ENCODE data around the gene MTX1.
"Not testable (repeated sequence)": the region's sequence is repeated elsewhere in the genome, so short reads cannot be mapped to it uniquely, and the experiment has no call there.

MTX1 gene

DNA sequence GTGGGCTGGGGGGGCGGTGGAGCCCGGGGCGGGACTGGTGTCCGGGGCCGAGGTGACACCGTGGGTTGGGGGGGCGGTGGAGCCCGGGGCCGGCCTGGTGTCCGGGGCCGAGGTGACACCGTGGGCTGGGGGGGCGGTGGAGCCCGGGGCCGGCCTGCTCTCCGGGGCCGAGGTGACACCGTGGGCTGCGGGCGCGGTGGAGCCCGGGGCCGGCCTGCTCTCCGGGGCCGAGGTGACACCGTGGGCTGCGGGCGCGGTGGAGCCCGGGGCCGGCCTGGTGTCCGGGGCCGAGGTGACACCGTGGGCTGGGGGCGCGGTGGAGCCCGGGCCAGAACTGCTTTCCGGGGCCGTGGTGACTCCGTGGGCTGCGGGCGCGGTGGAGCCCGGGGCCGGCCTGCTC lies 18.6 kb upstream of the MTX1 start:
- not testable (repeated sequence) for DNase-seq

DNA sequence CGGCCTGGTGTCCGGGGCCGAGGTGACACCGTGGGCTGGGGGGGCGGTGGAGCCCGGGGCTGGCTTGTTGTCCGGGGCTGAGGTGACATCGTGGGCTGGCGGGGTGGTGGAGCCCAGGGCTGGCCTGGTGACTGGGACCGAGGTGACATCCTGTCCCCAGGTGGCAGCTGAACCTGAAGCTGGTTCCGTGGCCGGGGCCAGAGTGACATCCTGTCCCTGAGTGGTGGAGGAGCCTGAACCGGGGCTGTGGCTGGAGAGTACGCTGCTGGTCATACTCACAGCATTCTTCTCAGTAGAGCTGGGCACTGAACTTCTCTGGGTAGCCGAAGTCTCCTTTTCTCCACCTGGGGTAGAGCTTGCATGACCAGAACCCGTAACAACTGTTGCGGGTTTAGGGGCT lies 16.6 kb upstream of the MTX1 start:
- DNase-seq, result no peak

DNA sequence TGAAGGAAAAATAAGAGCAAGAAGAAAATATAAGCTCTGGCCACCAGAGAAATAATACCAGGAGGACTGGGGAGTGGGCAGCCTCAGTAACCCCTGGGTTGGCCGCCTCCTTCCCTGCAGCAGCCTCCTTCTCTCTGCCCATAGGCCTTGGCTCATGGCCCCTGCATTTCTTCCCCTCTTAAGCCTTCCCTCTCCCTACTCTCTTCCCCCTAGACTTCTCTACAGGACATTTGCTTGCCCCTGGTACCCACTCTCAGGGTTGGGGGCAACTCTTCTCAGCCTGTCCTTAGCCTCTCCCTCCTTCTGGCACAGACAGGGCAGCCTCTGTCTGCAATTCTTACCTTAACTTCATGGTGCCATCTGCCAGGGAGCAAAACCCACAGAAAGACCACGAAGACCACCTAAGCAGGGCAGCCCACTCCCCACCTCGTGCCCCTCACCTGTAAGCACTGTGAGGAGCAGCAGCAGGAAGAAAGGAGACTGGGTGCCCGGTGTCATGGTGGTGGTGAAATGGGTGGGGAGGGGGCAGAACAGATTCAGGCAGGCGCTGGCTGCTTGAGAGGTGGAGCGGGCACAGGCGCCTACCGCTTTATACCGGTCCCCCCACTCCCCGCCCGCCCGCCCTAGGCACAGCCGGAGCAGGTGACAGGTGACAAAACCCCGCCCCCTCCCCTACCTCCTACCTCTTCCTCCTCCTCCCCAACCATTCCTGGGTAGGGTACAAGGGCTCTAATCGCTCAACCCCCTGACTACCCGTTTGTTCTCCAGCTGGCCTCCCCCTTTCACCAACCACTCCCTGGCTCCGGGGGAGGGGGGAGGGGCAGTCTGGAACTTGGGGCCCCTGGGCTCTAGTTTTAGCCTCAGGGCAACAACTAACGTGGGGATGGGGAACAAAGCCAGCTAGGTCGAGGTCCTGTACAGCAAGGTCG lies 15.9 kb upstream of the MTX1 start:
- no peak for DNase-seq

DNA sequence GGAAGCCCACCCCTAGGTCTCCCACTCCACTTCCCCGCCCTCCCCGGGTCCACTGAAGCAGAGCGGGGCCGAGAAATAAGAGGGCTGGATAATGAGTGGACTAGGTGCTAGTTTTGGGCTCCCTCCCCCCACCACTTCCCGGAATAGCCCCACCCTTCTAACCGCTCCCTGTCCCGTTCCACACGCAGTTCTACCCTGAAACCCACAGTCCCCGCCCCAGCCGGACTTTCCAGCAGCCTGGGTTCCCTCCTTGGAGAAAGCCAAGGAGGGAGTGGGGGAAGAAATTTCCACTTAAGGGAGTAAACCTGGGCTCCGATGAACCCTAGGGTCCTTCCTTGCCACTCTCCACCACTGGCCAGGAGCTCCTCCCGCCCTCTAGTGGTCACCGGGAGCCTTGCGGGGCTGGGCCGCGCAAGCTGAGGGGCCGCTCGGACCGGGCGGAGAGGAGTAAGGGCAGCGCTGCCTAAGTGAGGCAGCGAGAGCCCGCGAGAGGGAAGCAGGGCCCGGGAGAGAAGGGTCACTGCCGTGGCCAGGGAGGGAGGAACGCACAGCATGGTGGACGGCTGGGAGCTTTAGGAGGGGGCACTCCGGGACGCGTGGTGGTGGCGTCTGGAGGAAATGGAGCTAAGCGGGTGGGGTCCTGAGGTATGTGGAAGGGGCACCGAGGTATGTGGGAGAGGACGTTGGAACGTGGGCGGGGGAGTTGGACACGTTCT lies 15.1 kb upstream of the MTX1 start:
- peak; percentile 37 to 65 for DNase-seq

DNA sequence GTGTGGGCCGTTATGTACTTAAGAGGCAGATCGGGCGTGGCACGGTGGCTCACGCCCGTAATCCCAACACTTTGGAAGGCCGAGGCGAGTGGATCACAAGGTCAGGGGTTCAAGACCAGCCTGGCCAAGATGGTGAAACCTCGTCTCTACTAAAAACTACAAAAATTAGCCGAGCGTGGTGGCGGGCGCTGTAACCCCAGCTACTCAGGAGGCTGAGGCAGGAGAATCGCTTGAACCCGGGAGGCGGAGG lies 14.6 kb upstream of the MTX1 start:
- DNase-seq, result not testable (repeated sequence)

DNA sequence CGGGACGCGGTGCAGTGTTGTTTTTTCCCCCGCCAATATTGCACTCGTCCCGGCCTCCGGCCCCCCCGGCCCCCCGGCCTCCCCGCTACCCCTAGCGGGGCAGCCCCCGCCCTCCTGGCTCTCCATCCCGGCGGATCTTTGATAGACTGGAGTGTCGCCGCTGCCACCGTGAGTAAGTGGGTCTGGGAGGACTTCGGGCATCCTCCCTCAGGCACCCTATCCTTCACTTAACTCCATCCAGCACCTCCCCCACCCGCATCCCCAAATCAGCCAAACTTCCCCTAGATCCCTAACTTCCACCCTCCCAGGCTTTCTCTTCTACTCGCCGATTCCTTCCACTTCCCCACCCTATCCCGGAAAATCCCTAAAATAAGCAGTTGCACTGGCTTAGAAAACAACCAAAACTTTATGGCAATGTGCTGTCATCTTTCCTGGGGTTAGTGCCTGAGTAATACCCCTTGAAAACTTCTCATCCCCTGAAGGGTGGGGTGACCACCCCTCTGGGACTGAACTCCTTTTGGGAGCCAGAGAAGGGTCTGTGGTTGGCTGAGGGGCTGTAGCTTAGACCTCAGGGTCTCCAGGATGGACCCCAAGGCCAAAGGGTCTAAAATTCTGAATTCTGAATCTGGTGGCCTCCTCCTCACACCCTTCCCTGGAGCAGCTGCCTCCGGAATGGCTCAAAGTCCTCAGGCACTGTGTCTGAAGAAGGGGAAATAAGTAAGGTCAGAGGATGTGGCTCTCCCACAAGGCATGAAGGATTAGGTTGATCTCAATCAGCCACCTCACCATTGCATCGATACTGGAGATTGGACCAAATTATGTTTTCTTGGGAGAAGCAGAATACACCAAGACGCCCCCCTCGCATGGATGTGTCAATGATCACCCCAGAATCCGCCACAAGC lies 13.0 kb upstream of the MTX1 start:
- DNase-seq, result no peak

DNA sequence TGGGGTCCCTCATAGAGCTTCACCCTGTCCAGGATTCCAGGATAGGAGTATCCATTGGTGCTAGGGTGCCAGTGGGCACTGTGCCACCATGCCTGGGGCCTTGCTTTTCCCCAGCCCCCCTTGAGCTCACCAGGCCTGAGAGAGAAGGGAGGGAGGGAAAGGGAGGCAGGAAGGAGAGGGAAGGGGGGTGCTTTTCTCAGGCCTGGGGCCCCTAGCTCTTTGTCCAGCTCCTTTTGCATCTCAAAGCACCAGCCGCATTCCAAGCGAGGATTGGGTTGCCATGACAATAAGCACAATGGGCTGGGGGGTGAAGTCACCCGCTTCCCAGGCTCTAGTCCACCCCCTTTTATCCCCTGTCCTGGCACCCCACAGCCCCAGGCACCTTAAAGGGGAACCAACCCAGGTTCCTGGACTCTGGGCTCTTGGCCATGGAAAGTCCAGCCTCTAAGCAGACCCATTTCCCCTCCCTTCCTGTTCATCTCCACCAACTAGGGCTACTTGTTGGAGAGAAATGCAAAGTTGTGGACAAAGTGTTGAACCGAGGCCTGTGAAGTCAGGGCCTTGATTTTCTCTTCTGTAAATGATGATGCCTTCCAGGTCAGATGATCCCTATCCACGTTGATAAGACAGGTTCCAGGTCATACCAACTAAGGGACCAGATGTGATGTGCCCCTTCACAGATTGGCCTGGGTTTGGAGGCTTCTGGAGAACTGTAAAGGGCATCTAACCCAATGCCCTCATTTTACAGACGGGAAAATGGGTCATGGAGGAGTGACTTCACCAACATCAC lies 12.2 kb upstream of the MTX1 start:
- peak; percentile 42 to 61 for DNase-seq

DNA sequence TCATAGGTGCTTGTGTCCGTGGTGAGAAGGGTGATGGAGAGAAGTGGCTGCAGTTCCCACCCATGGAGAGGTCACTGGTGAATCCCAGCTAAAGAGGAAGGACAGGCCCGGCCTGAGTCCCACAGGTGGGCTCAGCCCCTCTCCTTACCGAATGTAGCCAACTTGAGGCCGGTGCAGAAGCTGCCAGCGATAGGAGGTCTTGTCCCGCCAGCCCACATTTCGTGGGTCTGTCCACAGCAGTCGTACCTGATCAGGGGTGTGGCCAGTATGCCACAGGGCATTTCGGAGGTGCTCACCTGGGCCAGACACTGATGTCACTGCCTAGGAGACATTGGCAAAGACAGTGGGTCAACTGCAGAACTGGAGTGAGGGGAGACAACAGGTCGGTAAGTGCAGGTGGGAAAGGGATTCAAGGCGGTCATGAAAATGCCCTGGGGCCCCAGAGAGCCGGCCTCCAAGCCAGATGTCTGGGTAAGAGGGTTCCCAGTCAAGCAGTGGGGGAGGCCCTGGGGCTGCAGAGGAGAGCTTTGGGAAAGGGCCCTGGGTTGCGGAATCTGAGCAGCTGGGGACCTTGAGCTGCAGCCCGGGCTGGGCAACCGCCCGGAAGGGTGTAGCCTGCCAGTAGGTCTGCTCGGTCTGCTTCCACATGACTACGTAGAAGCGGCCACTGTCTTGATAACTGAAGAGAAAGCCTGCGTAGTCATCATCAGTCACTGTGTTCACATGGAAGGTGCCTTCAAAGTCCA lies 11.4 kb upstream of the MTX1 start:
- DNase-seq, result no peak

DNA sequence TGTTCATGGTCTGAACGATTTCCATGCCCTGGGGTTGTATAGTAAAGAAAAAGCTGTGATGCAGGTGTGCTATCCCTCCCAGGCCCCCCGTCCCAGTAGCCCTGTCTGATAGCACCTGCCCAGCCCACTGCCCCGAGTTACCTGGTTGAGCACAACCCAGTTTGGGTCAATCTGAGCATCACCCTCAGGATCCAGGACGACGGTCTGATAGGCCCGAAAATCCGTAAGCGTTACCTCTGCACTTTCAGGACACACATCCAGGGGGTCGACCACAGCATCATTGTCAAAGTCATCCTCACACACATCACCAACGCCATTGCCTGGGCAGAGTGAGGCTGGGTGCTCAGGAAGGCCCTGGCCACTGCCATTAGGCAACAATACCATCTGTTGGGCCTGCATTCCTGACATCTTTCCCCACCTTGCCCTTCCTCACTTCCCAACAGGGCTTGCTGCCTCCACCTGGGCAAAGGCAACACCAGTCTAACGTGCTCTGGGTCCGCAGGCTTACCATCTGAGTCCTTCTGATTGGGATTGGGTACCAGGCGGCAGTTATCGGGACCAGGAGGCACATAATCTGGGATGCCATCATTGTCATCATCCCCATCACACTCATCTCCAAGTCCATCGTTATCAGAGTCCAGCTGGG lies 10.5 kb upstream of the MTX1 start:
- no peak for DNase-seq

DNA sequence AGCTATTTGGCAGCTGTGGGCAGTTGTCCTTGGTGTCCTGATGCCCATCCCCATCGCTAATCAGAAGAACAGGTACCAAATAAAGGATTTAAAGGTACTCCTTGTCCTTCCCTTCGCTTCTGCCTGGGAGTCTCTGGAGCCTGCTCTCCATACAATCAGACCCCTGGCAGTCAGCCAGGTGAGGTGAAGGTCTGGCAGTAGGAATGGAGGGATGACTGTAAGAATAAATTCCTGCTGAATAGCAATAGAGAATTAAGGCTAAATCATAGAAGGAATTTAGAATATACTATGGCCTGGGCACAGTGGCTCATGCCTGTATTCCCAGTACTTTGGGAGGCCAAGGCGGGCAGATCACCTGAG lies 10.0 kb upstream of the MTX1 start:
- DNase-seq, result no peak

DNA sequence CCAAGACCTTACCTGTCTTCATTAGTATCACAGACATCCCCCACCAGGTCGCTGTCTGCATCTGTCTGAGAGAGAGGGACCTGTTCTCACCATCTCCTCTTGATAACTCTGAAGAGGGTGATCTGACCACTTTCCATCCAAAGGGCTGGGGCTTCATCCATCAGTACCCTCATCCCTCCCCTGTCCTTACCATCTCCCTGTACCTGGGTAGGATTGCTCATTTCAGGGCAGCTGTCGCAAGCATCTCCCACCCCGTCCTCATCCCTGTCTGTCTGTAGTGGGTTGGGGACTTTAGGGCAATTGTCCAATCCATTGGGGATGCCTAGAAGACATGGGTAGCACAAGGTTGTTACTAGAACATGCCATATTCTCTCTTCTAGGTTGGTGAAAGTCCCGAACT lies 8.7 kb upstream of the MTX1 start:
- no peak for DNase-seq

DNA sequence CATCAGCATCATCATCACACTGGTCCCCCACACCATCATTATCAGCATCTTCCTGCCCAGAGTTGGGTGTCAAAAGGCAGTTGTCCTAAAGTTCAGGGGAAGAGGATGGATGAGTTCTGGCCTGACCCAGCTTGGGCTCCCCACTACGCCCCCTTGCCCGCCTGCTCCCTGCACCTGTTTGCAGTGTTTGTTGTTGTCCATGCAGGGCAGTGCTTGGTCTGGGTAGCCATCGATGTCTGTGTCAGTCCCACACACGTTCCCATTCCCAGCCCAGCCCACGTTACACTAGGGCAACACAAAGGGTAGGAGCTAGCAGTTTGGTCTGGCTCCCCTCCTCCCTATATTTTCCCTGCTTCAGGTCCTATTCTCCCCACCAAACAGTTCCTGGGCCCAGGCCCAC lies 7.6 kb upstream of the MTX1 start:
- DNase-seq, result no peak

DNA sequence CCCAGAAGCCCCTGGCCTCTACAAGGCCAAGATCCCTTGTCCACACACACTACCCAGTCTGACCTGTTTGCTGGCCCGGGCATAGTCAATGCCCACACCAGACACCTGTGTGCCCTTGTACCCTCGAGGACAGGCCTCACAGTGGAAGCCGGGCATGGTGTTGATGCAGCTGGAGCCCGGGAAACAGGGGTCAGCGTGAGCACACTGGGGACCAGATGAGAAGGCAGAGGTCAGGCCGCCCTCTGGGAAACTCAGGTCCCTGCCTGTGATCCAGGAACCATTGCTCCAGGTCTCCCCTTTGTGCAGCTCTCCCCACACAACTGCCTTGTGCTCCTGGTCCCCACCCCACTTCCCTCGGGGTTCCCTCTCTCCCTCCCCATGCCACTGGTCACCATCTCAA lies 6.3 kb upstream of the MTX1 start:
- DNase-seq, result no peak

DNA sequence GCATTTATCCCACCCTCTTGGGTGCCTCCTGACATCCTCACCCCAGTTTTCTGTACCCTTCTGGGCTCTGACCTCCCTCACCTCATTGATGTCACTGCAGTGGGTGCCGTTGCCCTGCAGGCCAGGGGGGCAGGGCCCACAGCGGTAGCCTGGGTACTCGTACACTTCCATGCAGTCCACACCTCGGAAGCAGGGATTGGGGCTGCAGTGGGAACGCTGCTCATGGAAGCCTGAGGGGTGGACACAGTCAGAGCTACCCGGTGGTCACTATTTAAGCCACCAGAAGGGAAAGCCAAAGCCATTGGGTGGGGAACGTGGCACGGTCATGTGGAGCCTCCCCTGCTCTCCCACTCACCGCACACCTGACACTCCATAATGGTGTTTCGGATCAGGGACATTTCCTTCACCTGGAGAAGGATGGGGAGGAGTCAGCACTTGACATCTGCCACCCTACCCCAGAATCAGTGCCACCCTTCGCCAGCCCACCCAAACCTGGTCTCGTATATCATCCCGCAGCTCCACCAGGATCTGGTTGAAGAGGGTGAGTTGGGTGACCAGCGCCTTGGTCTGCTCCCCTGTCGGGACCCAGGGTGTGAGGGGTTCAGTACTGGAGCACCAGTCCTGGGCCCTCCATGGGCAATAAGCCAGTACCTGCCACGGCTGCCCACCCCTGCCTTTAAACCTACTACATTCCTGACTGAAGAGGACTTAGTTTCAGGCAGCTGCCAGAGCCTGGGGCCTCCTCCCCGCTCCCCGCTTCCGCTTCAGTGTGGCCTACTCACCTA lies 5.6 kb upstream of the MTX1 start:
- DNase-seq, result no peak

DNA sequence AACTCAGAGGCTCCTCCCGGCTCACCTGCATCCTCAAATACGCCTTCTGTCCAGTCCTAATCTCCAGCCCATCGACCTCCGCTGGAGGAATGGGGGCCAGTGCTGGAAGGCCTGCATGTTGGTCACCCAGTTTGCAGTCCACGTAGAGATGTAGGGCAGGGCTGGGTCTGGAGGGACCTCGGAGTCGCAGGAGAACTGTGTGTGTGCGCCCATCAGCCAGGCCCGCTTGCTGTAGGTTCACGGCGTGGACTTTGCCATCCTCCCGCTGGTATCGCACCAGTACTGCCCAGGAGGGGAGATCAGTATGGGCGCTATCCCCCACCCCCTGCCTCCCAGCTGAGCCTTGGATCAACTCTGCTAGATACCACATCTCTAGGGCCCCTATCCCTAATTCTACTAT lies 3.5 kb upstream of the MTX1 start:
- DNase-seq, result no peak

DNA sequence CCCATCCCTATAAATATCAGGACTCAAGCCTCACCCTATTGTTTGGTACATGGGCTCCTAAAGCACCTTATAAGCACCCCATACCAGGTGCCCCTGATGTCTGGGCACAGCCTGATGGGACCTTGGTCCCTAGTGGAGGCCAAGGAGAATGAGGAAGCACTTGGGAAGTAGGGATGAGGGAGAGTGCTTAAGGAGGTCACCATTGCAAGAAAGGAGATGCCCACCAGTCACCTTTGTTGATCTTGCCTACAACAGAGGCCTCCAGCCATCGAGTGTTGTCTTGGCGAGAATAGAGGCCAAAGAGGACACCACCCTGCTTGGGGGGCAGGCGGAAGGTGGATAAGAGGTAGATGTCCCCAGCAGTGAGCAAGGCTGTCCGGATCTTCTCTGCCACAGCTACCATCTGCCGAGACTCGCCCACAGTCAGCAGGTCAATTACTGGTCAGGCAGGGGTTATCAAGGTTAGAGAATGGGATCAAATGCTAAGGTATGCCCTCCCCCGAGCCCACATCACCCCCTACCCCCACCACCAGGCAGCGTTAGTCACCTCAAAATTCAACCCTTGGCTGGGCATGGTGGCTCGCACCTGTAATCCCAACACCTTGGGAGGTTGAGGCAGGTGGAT lies 2.4 kb upstream of the MTX1 start:
- DNase-seq, result no peak

DNA sequence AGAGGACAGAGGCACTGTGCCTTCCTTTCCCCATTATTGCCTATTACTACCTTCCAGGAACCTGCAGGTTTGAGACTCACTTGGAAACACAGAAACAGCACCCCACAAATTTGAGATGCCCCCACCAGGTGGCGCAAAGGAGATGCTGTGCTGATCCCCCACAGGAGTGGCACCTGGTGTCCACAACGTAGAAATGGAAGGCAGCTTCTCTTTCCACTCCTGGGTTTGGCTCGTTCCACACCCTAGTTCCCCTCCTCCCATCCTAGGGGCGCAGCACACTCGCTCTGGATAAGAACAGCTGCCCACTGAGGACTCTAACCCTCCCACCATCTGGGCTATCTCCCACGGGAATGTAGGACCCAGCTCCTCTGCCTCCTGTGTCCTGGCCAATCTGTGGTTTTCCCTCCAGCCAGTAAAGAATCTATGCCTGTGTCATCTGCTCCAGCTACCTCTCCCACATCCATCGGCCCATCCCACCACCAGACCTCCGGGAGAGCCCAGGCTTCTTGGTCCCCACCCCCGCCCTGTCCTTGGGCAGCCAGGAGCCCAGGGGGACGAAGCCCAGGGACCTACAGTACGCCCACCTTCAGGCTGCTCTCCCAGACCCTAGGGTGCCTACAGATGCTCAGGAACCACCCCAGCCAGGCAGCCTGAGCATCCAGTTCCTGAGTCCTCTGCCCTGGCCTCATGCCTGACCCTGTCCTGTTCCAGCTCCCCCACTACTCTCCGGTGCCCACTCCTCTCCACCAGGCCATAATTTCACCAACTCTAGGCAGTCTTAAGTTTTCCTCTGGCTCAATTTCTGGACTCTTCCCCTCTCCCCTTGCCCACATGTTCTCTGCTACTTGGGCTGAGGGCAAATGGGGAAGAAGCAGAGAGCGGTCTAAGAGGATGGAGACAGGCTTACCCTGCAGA lies 1.3 kb upstream of the MTX1 start:
- peak; percentile 41 to 54 for DNase-seq

DNA sequence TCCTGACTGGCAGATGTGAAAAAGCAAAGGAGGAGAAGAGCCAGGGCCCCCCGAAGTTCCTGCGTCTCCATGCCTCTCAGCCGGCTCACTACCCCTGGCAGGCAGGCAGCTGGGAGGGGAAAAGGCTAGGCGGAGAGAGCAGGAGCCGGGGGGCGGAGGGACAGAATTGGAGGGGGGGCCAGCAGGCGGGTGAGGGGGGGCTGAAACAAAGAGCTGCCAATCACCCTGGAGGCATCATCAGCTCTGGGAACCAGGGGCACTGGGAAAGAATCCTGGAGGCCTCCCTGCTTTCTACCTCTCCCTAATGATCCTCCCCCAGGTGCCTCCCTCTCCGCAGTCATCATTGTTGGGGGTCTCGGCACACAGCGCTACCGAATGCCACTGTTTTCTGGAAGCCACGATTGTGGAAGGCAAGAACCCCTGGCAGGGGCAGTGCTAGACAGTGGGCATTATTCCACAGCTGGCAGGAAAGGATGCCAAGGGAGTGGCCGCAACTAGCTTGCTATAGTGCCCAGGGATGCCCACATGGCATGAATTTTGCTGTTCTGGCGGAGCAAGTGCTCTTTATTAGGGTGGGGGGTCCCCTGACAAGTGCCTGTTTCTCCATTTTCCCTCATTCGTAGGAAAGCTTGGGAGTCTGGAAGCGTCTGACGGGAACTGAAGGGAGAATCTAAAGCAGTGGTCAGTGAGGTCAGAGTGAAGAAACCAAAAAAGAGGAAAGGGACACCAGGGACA lies 522 bp upstream of the MTX1 start, which contains the start of gene THBS3:
Gene THBS3, minus strand, starts transcription at position 92 of the 735 bp plus-strand sequence. Its CDS starts 21 bp downstream, at position 71.
- peak in 1 of 2 donors; percentile 67 for DNase-seq
